IMR-90 (cell line): Measurements from ENCODE around the gene FAM199X. TPM values are rescaled to one million over a fixed set of nuclear protein-coding genes. Genes with fewer than 3 reads are reported as not detected.

Experiments used
- ATAC-seq: fragments of 200-7000 bp; cut with Tn5 transposase; 2 replicates; pipeline ENCODE4 v1.9.1; 2020; ENCODE audit warnings: low read depth, mild to moderate bottlenecking, moderate library complexity
- BruUV-seq: library from RNA; stranded (reverse); fragments of 400-500 nt; replicated peaks from 2 replicates; lab custom pipeline; 2021; lab: Mats Ljungman, UMichigan
- CTCF ChIA-PET: fragments of 300-600 bp; formaldehyde crosslinking; extraction: SDS; loops from one replicate; lab custom pipeline; 2021; ENCODE audit warnings: antibody characterized with exemption; lab: Yijun Ruan, JAX
- POLR2A ChIA-PET: fragments of 300-600 bp; sonication (Branson Sonifier 250); formaldehyde crosslinking; loops from one replicate; lab custom pipeline; 2022; ENCODE audit warnings: antibody characterized with exemption; ENCODE audit not compliant: unreplicated experiment; lab: Charles Lee
- DNase-seq: peaks from one replicate; pipeline ENCODE4 v3.0.0; 2013
- H2AFZ ChIP-seq: replicated peaks from 2 replicates; pipeline ENCODE3; 2013; ENCODE audit warnings: low read length, mild to moderate bottlenecking; ENCODE audit not compliant: poor library complexity
- H2AK5ac ChIP-seq: 2 replicates; pipeline ENCODE4 v1.6.1; 2013; ENCODE audit warnings: low read depth, low read length, inconsistent platforms
- H2AK9ac ChIP-seq: replicated peaks from 2 replicates; pipeline ENCODE3; 2013; ENCODE audit warnings: mild to moderate bottlenecking, low read depth, low read length, moderate library complexity; ENCODE audit not compliant: poor library complexity
- H2BK120ac ChIP-seq: 2 replicates; pipeline ENCODE4 v1.6.1; 2013; ENCODE audit warnings: low read depth, low read length, inconsistent platforms
- H2BK15ac ChIP-seq: 3 replicates; pipeline ENCODE4 v1.6.1; 2013; ENCODE audit warnings: low read depth, low read length, inconsistent platforms
- H2BK20ac ChIP-seq: 2 replicates; pipeline ENCODE4 v1.6.1; 2013; ENCODE audit warnings: low read depth, mild to moderate bottlenecking, inconsistent platforms, low read length, moderate library complexity
- H2BK5ac ChIP-seq: 2 replicates; pipeline ENCODE4 v1.6.1; 2013; ENCODE audit warnings: mild to moderate bottlenecking, low read depth, low read length, inconsistent platforms; ENCODE audit not compliant: poor library complexity, severe bottlenecking
- H3K14ac ChIP-seq: replicated peaks from 2 replicates; pipeline ENCODE4 v1.6.1; 2013; ENCODE audit warnings: low read depth, low read length, inconsistent platforms
- H3K18ac ChIP-seq: 2 replicates; pipeline ENCODE4 v1.6.1; 2013; ENCODE audit warnings: low read depth, low read length, control low read depth
- H3K23ac ChIP-seq: 2 replicates; pipeline ENCODE4 v1.6.1; 2013; ENCODE audit warnings: low read depth, low read length, inconsistent platforms
- H3K27ac ChIP-seq: 2 replicates; pipeline ENCODE4 v1.5.1; 2013; ENCODE audit warnings: mild to moderate bottlenecking, control low read depth, low read length; ENCODE audit not compliant: insufficient read depth
- H3K27me3 ChIP-seq: 2 replicates; pipeline ENCODE4 v1.6.1; 2013; ENCODE audit warnings: low read length; ENCODE audit not compliant: control insufficient read depth, insufficient read depth
- H3K36me3 ChIP-seq: 2 replicates; pipeline ENCODE4 v1.6.1; 2013; ENCODE audit warnings: low read length, mixed read lengths; ENCODE audit not compliant: control insufficient read depth, insufficient read depth
- H3K4ac ChIP-seq: 2 replicates; pipeline ENCODE4 v1.6.1; 2013; ENCODE audit warnings: low read depth, low read length, inconsistent platforms
- H3K4me1 ChIP-seq: 2 replicates; pipeline ENCODE4 v1.6.1; 2013; ENCODE audit warnings: low read length, mixed read lengths; ENCODE audit not compliant: control insufficient read depth, insufficient read depth
- H3K4me2 ChIP-seq: 2 replicates; pipeline ENCODE4 v1.6.1; 2013; ENCODE audit warnings: low read depth, mild to moderate bottlenecking, control low read depth, low read length, moderate library complexity
- H3K4me3 ChIP-seq: 2 replicates; pipeline ENCODE4 v1.5.1; 2013; ENCODE audit warnings: low read depth, mild to moderate bottlenecking, control low read depth, low read length, moderate library complexity; ENCODE audit not compliant: insufficient read depth
- H3K56ac ChIP-seq: 2 replicates; pipeline ENCODE4 v1.6.1; 2013; ENCODE audit warnings: low read length, inconsistent platforms; ENCODE audit not compliant: insufficient read depth; ENCODE audit errors: extremely low read depth
- H3K79me1 ChIP-seq, 2 experiments: 2 replicates each; pipeline ENCODE4 v1.6.1; 2013; ENCODE audit warnings: low read length in 2 of 2, inconsistent platforms in 1 of 2, low read depth in 1 of 2
- H3K9ac ChIP-seq: 2 replicates; pipeline ENCODE4 v1.6.1; 2013; ENCODE audit warnings: low read depth, low read length, control low read depth
- H3K9me1 ChIP-seq: 2 replicates; pipeline ENCODE4 v1.6.1; 2013; ENCODE audit warnings: low read length, inconsistent platforms; ENCODE audit not compliant: insufficient read depth
- H3K9me3 ChIP-seq: 2 replicates; pipeline ENCODE4 v1.6.1; 2013; ENCODE audit warnings: low read length; ENCODE audit not compliant: control insufficient read depth, insufficient read depth
- H4K20me1 ChIP-seq: 2 replicates; pipeline ENCODE4 v1.6.1; 2013; ENCODE audit warnings: low read length, inconsistent platforms; ENCODE audit not compliant: insufficient read depth
- H4K5ac ChIP-seq: 2 replicates; pipeline ENCODE4 v1.6.1; 2013; ENCODE audit warnings: mild to moderate bottlenecking, low read depth, low read length, control low read depth
- H4K8ac ChIP-seq, 2 experiments: 2 replicates each; pipeline ENCODE4 v1.6.1; 2013; ENCODE audit warnings: low read depth in 2 of 2, low read length in 2 of 2, control low read depth in 1 of 2, inconsistent platforms in 1 of 2
- H4K91ac ChIP-seq: 2 replicates; pipeline ENCODE4 v1.6.1; 2013; ENCODE audit warnings: low read depth, low read length, inconsistent platforms; ENCODE audit not compliant: insufficient read depth
- BHLHE40 ChIP-seq: fragments of 150-350 bp; IDR thresholded peaks from 2 replicates; pipeline ENCODE4 v1.6.1; 2016; ENCODE audit warnings: mild to moderate bottlenecking, low read depth, low read length
- CEBPB ChIP-seq: IDR thresholded peaks from 2 replicates; pipeline ENCODE4 v1.6.1; 2012; ENCODE audit warnings: low read depth, low read length, improper control_type of control experiment
- CHD1 ChIP-seq: IDR thresholded peaks from 2 replicates; pipeline ENCODE4 v1.6.1; 2012; ENCODE audit warnings: low read depth, low read length, improper control_type of control experiment
- CTCF ChIP-seq: conservative IDR thresholded peaks from 2 replicates; pipeline ENCODE4 v1.5.1; 2012; ENCODE audit warnings: mild to moderate bottlenecking, low read depth, low read length, improper control_type of control experiment
- ELK1 ChIP-seq: fragments of 150-350 bp; IDR thresholded peaks from 2 replicates; pipeline ENCODE4 v1.6.1; 2016; ENCODE audit warnings: low read depth, mild to moderate bottlenecking, low read length, moderate library complexity, borderline replicate concordance
- FOS ChIP-seq: fragments of 150-350 bp; IDR thresholded peaks from 2 replicates; pipeline ENCODE4 v1.6.1; 2016; ENCODE audit warnings: low read depth, low read length
- MAZ ChIP-seq: IDR thresholded peaks from 2 replicates; pipeline ENCODE4 v1.6.1; 2012; ENCODE audit warnings: low read depth, mild to moderate bottlenecking, low read length, improper control_type of control experiment, moderate library complexity, borderline replicate concordance
- NFE2L2 ChIP-seq: fragments of 150-350 bp; IDR thresholded peaks from 2 replicates; pipeline ENCODE4 v1.6.1; 2016; ENCODE audit warnings: low read depth, mild to moderate bottlenecking, low read length
- POLR2A ChIP-seq: IDR thresholded peaks from 2 replicates; pipeline ENCODE4 v1.6.1; 2012; ENCODE audit warnings: mild to moderate bottlenecking, low read depth, low read length
- RCOR1 ChIP-seq: IDR thresholded peaks from 2 replicates; pipeline ENCODE4 v1.6.1; 2012; ENCODE audit warnings: mild to moderate bottlenecking, low read length, improper control_type of control experiment; ENCODE audit not compliant: insufficient replicate concordance
- RFX5 ChIP-seq: IDR thresholded peaks from 2 replicates; pipeline ENCODE4 v1.8.0; 2012; ENCODE audit warnings: low read depth, mild to moderate bottlenecking, low read length, moderate library complexity
- WGBS, 2 experiments: methylation state at CpG; one replicate each; pipeline versions ENCODE4 v1.1.5 to v1.1.7; 2013; ENCODE audit warnings: missing lambda C conversion rate in 2 of 2; ENCODE audit not compliant: insufficient read length in 1 of 2; ENCODE audit errors: extremely low coverage in 2 of 2; 5-methylcytosine and 5-hydroxymethylcytosine counted together
- dilution Hi-C: fragments of 300-500 bp; cut with HindIII; formaldehyde crosslinking; loops from one replicate; pipeline ENCODE4 v1.14.3; 2018; ENCODE audit warnings: low sequenced_read_pairs; ENCODE audit not compliant: unreplicated experiment
- in situ Hi-C: fragments of 300-500 bp; cut with MboI; formaldehyde crosslinking; loops from 3 replicates; pipeline ENCODE4 v1.14.3; 2019; ENCODE audit warnings: low sequenced_read_pairs, inconsistent platforms, mixed read lengths
- intact Hi-C: fragments of 100-400 bp; cut with micrococcal nuclease; formaldehyde crosslinking; loops from 2 replicates; pipeline ENCODE4 v1.10.0; 2022
- polyA plus RNA-seq, 3 experiments: library from polyadenylated mRNA; depleted of rRNA; stranded (reverse); fragments of >200 nt; gene quantifications; 2 replicates each; pipeline ENCODE4 v1.2.3, GENCODE V29; 2012; ENCODE audit warnings: low replicate concordance in 1 of 3
- total RNA-seq: library from RNA; depleted of rRNA; stranded (reverse); fragments of >200 nt; gene quantifications from 2 replicates; pipeline ENCODE4 v1.2.3, GENCODE V29; 2012
- TF ChIP-seq, protein P1 (sequence below): fragments of 150-350 bp; IDR thresholded peaks from 2 replicates; pipeline ENCODE4 v1.6.1; 2017; ENCODE audit warnings: mild to moderate bottlenecking, antibody characterized with exemption, low read length, low read depth

Gene FAM199X
- total and polyA plus RNA-seq, 2 of the 4 experiments (the other 2 are of a cell fraction), result 4.0 to 13.8 TPM

DNA sequence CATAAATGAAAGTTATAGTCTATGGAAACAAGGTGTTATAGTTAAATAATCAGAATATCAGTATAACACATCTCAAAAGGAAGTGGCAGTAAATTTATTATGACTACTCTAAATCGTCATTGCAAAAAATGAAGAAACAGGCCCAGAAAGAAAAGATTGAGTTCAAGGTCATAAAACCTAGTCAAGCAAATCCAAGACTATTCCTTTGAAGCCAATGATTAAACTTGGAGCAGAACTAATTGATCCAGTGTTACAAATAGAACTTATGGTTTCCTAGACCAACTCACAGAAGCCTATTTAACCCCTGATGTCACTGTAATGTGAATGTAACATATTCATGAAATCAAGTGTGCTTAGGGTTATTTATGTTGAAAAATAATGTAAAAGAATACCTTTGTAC is 1.9 kb downstream of the FAM199X start:
- peak overlapping the region; percentile 68; the same call in 1 of the 2 replicates for H3K4me2 ChIP-seq
- POLR2A ChIA-PET, result no interaction called here
- H3K27ac ChIP-seq, result no peak overlapping the region
- dilution Hi-C loops (no loop called here), in situ Hi-C loops (no loop called here), intact Hi-C loops (no loop called here)
- H3K9ac ChIP-seq, result no peak overlapping the region
- WGBS, 2 experiments, result no CpG with 5 or more reads among the region's 1 CpG
- H2AK9ac ChIP-seq, result no peak overlapping the region
- H2AK5ac ChIP-seq, result no peak overlapping the region
- no peaks in the 10 kb centered on the region for H3K9me3 ChIP-seq
- H4K91ac ChIP-seq, result no peak overlapping the region
- H3K36me3 ChIP-seq, result no peaks in the 10 kb centered on the region
- H4K8ac ChIP-seq, result no peak overlapping the region
- no peak for DNase-seq
- H3K4ac ChIP-seq, result no peak overlapping the region
- H4K5ac ChIP-seq, result no peak overlapping the region
- TF ChIP-seq CTCF (no peak), CHD1 (no peak), RCOR1 (no peak), ELK1 (no peak), BHLHE40 (no peak), FOS (no peak), CEBPB (no peak), MAZ (no peak), NFE2L2 (no peak), POLR2A (no peak), RFX5 (no peak)
- TF ChIP-seq, protein P1, sequence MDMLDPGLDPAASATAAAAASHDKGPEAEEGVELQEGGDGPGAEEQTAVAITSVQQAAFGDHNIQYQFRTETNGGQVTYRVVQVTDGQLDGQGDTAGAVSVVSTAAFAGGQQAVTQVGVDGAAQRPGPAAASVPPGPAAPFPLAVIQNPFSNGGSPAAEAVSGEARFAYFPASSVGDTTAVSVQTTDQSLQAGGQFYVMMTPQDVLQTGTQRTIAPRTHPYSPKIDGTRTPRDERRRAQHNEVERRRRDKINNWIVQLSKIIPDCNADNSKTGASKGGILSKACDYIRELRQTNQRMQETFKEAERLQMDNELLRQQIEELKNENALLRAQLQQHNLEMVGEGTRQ, result no peak
- H2BK5ac ChIP-seq, result no peak overlapping the region
- CTCF ChIA-PET, result no interaction called here
- H3K4me1 ChIP-seq, result no peaks in the 10 kb centered on the region
- H2BK120ac ChIP-seq, result no peak overlapping the region
- no peak overlapping the region; the same call in 1 of the 2 replicates for H3K56ac ChIP-seq
- no peak overlapping the region for H3K4me3 ChIP-seq
- peaks cover 0 to 7% of the 10 kb centered on the region in 2 experiments; a peak in 1 of 4 replicates for H3K79me1 ChIP-seq
- peaks cover 13% of the 10 kb centered on the region for H4K20me1 ChIP-seq
- no peak overlapping the region for H3K18ac ChIP-seq
- no peak overlapping the region for H2AFZ ChIP-seq
- ATAC-seq, result no peak
- BruUV-seq, result no TSS peak
- H2BK20ac ChIP-seq, result no peak overlapping the region
- no peak overlapping the region for H3K14ac ChIP-seq
- H3K9me1 ChIP-seq, result no peaks in the 10 kb centered on the region
- H3K23ac ChIP-seq, result no peak overlapping the region
- no peak overlapping the region for H2BK15ac ChIP-seq
- H3K27me3 ChIP-seq, result peaks cover 3% of the 10 kb centered on the region
